K562 (cell line): Measurements from ENCODE around the gene INTS1. TPM values are rescaled to one million over a fixed set of nuclear protein-coding genes. Genes with fewer than 3 reads are reported as not detected.

ENCODE experiments used
- ATAC-seq: fragments of 200-7000 bp; cut with Tn5 transposase; 3 replicates; pipeline ENCODE4 v1.9.1; 2020; ENCODE audit warnings: moderate library complexity
- BruUV-seq: library from RNA; stranded (reverse); fragments of 400-500 nt; replicated peaks from 2 replicates; lab custom pipeline; 2021; lab: Mats Ljungman, UMichigan
- CTCF ChIA-PET: fragments of 300-600 bp; formaldehyde crosslinking; extraction: SDS; loops from one replicate; lab custom pipeline; 2021; ENCODE audit warnings: low intra/inter-chr PET ratio; lab: Yijun Ruan, JAX
- POLR2A ChIA-PET: fragments of 300-600, 350-650 bp; sonication (Branson Sonifier 250); formaldehyde crosslinking; extraction: SDS; loops from one replicate; lab custom pipeline; 2021; ENCODE audit warnings: antibody characterized with exemption, inconsistent platforms; lab: Yijun Ruan, JAX
- DNase-seq, 4 experiments: peaks; one replicate each; pipeline versions ENCODE4 v3.0.0 to v3.0.0-alpha.2; 2011 to 2018; ENCODE audit warnings: low spot score in 3 of 4, mixed read lengths in 3 of 4; ENCODE audit errors: extremely low read depth in 1 of 4
- FAIRE-seq: peaks from 2 replicates; lab custom pipeline; 2011; peaks lifted over from hg19 to GRCh38; lab: Jason Lieb, UNC
- H2AFZ ChIP-seq: 2 replicates; pipeline ENCODE4 v1.6.0; 2011; ENCODE audit warnings: low read depth, low read length, control low read depth, inconsistent platforms
- H3K27ac ChIP-seq: fragments of 200-600 bp; 3 replicates; pipeline ENCODE4 v1.8.0; 2011; ENCODE audit warnings: low read depth, mild to moderate bottlenecking, control low read depth, inconsistent platforms, low read length, moderate library complexity, mixed read lengths; ENCODE audit errors: extremely low read depth
- H3K27me3 ChIP-seq, 2 experiments: fragments of 300-600 bp in 1 of 2; 2 replicates in 1 of 2; 3 replicates in 1 of 2; pipeline versions ENCODE4 v1.6.0 to v1.8.0; 2011; ENCODE audit warnings: inconsistent platforms in 2 of 2, low read length in 2 of 2, mild to moderate bottlenecking in 1 of 2, mixed read lengths in 1 of 2, moderate library complexity in 1 of 2; ENCODE audit not compliant: control insufficient read depth in 2 of 2, insufficient read depth in 2 of 2
- H3K36me3 ChIP-seq: fragments of 300-600 bp; 3 replicates; pipeline ENCODE4 v1.8.0; 2011; ENCODE audit warnings: mild to moderate bottlenecking, low read length, inconsistent platforms; ENCODE audit not compliant: control insufficient read depth, insufficient read depth
- H3K4me1 ChIP-seq, 2 experiments: fragments of 200-600 bp in 1 of 2; replicated peaks in 1 of 2; 2 replicates in 1 of 2; 3 replicates in 1 of 2; pipeline versions ENCODE4 v1.5.1 to v1.8.0; 2011; ENCODE audit warnings: inconsistent platforms in 2 of 2, low read length in 2 of 2, mild to moderate bottlenecking in 1 of 2, mixed read lengths in 1 of 2, moderate library complexity in 1 of 2; ENCODE audit not compliant: control insufficient read depth in 2 of 2, insufficient read depth in 2 of 2
- H3K4me2 ChIP-seq: 2 replicates; pipeline ENCODE4 v1.6.1; 2011; ENCODE audit warnings: low read length, control low read depth, inconsistent platforms, mixed read lengths; ENCODE audit not compliant: insufficient read depth
- H3K4me3 ChIP-seq: fragments of 200-600 bp; sonication (generic), shearing (Covaris generic); 2 replicates; pipeline ENCODE4 v1.5.1; 2016; ENCODE audit warnings: control low read depth, inconsistent platforms
- H3K79me2 ChIP-seq: fragments of 200-600 bp; 3 replicates; pipeline ENCODE4 v1.8.0; 2011; ENCODE audit warnings: low read length, inconsistent platforms; ENCODE audit not compliant: control insufficient read depth, insufficient read depth
- H3K9ac ChIP-seq, 2 experiments: 2 replicates each; pipeline versions ENCODE4 v1.6.0 to v1.6.1; 2011; ENCODE audit warnings: low read depth in 2 of 2, low read length in 2 of 2, control low read depth in 1 of 2, inconsistent platforms in 1 of 2, mild to moderate bottlenecking in 1 of 2, mixed read lengths in 1 of 2; ENCODE audit not compliant: insufficient read depth in 1 of 2
- H3K9me1 ChIP-seq: one replicate; pipeline ENCODE4 v1.6.0; 2011; ENCODE audit warnings: inconsistent platforms, mild to moderate bottlenecking, low read length, moderate library complexity; ENCODE audit not compliant: control insufficient read depth, insufficient read depth
- H3K9me3 ChIP-seq: replicated peaks from 2 replicates; pipeline ENCODE4 v1.5.1; 2011; ENCODE audit warnings: low read depth, low read length, inconsistent platforms; ENCODE audit not compliant: control insufficient read depth, insufficient read depth
- H4K20me1 ChIP-seq: replicated peaks from 2 replicates; pipeline ENCODE4 v1.6.1; 2011; ENCODE audit warnings: low read length, inconsistent platforms, mixed read lengths; ENCODE audit not compliant: control insufficient read depth, insufficient read depth
- BRD4 ChIP-seq: fragments of 200-600 bp; sonication (generic); IDR thresholded peaks from 2 replicates; pipeline ENCODE4 v1.6.1; 2017; ENCODE audit warnings: inconsistent platforms
- CHCHD3 ChIP-seq: fragments of 250-450 bp; sonication (Bioruptor Pico); IDR thresholded peaks from 2 replicates; pipeline ENCODE4 v2.1.2; 2022; ENCODE audit warnings: mild to moderate bottlenecking
- CTCF ChIP-seq, 3 experiments: IDR thresholded peaks in 2 of 3; conservative IDR thresholded peaks in 1 of 3; 2 replicates each; pipeline ENCODE4 v1.5.1; 2011 to 2012; ENCODE audit warnings: low read length in 3 of 3, mild to moderate bottlenecking in 3 of 3, control low read depth in 2 of 3, improper control_type of control experiment in 1 of 3, inconsistent platforms in 1 of 3, low read depth in 1 of 3, mixed read lengths in 1 of 3, moderate library complexity in 1 of 3; ENCODE audit not compliant: insufficient read depth in 2 of 3
- HMG20B ChIP-seq: fragments of 250-450 bp; sonication (Bioruptor Pico); IDR thresholded peaks from 2 replicates; pipeline ENCODE4 v1.5.0; 2021; ENCODE audit warnings: mild to moderate bottlenecking
- NFIC ChIP-seq: fragments of 450-650 bp; IDR thresholded peaks from 2 replicates; pipeline ENCODE4 v1.6.1; 2017; ENCODE audit warnings: mild to moderate bottlenecking, inconsistent platforms
- PBX2 ChIP-seq, 2 experiments: IDR thresholded peaks in 1 of 2; conservative IDR thresholded peaks in 1 of 2; 2 replicates each; pipeline ENCODE4 v1.6.1; 2016; ENCODE audit warnings: low read depth in 2 of 2, mild to moderate bottlenecking in 1 of 2, missing compliant biosample characterization in 1 of 2, missing genetic modification characterization in 1 of 2, moderate library complexity in 1 of 2
- PRMT5 ChIP-seq: sonication (generic); formaldehyde crosslinking; IDR thresholded peaks from 2 replicates; pipeline ENCODE4 v1.5.0; 2020; ENCODE audit warnings: missing genetic modification reagents
- RBM34 ChIP-seq: fragments of 200-400 bp; formaldehyde crosslinking; IDR thresholded peaks from 2 replicates; pipeline ENCODE4 v1.6.1; 2018; ENCODE audit warnings: low read length, borderline replicate concordance; ENCODE audit not compliant: insufficient read depth
- SMAD4 ChIP-seq: fragments of 250-450 bp; sonication (Bioruptor Pico); conservative IDR thresholded peaks from 2 replicates; pipeline ENCODE4 v1.8.0; 2021; ENCODE audit warnings: inconsistent platforms, mild to moderate bottlenecking, moderate library complexity
- TAF15 ChIP-seq: fragments of 200-400 bp; formaldehyde crosslinking; IDR thresholded peaks from 2 replicates; pipeline ENCODE4 v1.6.1; 2017; ENCODE audit warnings: mild to moderate bottlenecking, low read depth, low read length, moderate library complexity
- TCF15 ChIP-seq: fragments of 250-450 bp; sonication (Bioruptor Pico); IDR thresholded peaks from 2 replicates; pipeline ENCODE4 v1.8.0; 2022; ENCODE audit warnings: moderate library complexity, mild to moderate bottlenecking, inconsistent platforms
- ZBTB33 ChIP-seq: sonication (generic); formaldehyde crosslinking; IDR thresholded peaks from 2 replicates; pipeline ENCODE4 v1.8.1; 2023; ENCODE audit warnings: mild to moderate bottlenecking, missing genetic modification reagents
- ZBTB7A ChIP-seq: IDR thresholded peaks from 2 replicates; pipeline ENCODE4 v1.6.1; 2011; ENCODE audit warnings: low read depth, mild to moderate bottlenecking, low read length, moderate library complexity, borderline replicate concordance; ENCODE audit not compliant: control insufficient read depth
- WGBS: fragments of 100-300 bp; shearing (Covaris generic); methylation state at CpG from one replicate; pipeline ENCODE4 v1.1.6; 2016; ENCODE audit warnings: low coverage, mixed read lengths; ENCODE audit not compliant: insufficient coverage; ENCODE audit errors: missing lambda C conversion rate; 5-methylcytosine and 5-hydroxymethylcytosine counted together
- in situ Hi-C: fragments of 300-500 bp; cut with MboI; formaldehyde crosslinking; loops from 4 replicates; pipeline ENCODE4 v1.15.0; 2018; ENCODE audit warnings: inconsistent platforms, mixed read lengths
- intact Hi-C: fragments of 100-400 bp; cut with micrococcal nuclease; formaldehyde crosslinking; loops from 2 replicates; pipeline ENCODE4 v1.14.2; 2022
- polyA plus RNA-seq, 8 experiments: library from polyadenylated mRNA; depleted of rRNA in 4 of 8; stranded (reverse) in 5 of 8; unstranded in 3 of 8; fragments of >200 nt; fragmentation: Nextera tagmentation in 2 of 8; fragmentation: Illumina TruSeq in 1 of 8; extraction: Ambion mirVana in 2 of 8; extraction: Trizol in 1 of 8; gene quantifications; 2 replicates each; pipeline versions ENCODE4 v1.2.1 to v1.2.3, GENCODE V29; 2011 to 2014; ENCODE audit warnings: inconsistent platforms in 1 of 8, missing spikeins in 1 of 8
- total RNA-seq, 7 experiments: library from RNA; depleted of rRNA in 6 of 7; stranded (reverse); fragments of >200 nt in 6 of 7; fragmentation: Illumina TruSeq in 2 of 7; extraction: Trizol in 2 of 7; gene quantifications; 2 replicates each; pipeline versions ENCODE4 v1.2.1 to v1.2.3, GENCODE V29; 2011 to 2021; ENCODE audit warnings: low replicate concordance in 1 of 7

Gene INTS1
- total and polyA plus RNA-seq, 9 of the 15 experiments (the other 6 are each of a cell fraction or from before 2014, with no cell fraction given), result 0.34 to 119 (median 18.5) TPM

- no peak overlapping the region for H2AFZ ChIP-seq
- in situ Hi-C loops (no loop called here), intact Hi-C loops (no loop called here)
- POLR2A ChIA-PET, result interaction anchor here (1.1 kb wide), 1 partner anchor 12 kb away, joined by 4 read pairs; no protein-coding TSS in a partner anchor
- no peak for FAIRE-seq
- CTCF ChIA-PET, result no interaction called here
- H3K4me2 ChIP-seq, result no peak overlapping the region
- H3K79me2 ChIP-seq, result no peaks in the 10 kb centered on the region
- no peak overlapping the region for H3K4me3 ChIP-seq
- H3K9ac ChIP-seq, result peak overlapping the region in 1 of 2 experiments; percentile 70; a peak in 2 of 4 replicates
- 72% methylated on average over 22 of the region's 40 CpGs for WGBS
- DNase-seq, result no peak
- no peaks in the 10 kb centered on the region for H4K20me1 ChIP-seq
- H3K9me3 ChIP-seq, result no peaks in the 10 kb centered on the region
- H3K27ac ChIP-seq, result no peak overlapping the region
- no peaks in the 10 kb centered on the region for H3K9me1 ChIP-seq
- peaks cover 0 to 17% of the 10 kb centered on the region in 2 experiments; a peak in 2 of 5 replicates for H3K27me3 ChIP-seq
- peaks cover 0 to 90% of the 10 kb centered on the region in 2 experiments; a peak in 3 of 5 replicates for H3K4me1 ChIP-seq
- no TSS peak for BruUV-seq
- peaks cover 19% of the 10 kb centered on the region; the same call in 2 of the 3 replicates for H3K36me3 ChIP-seq
- ATAC-seq, result peak; percentile 26; the same call in 1 of the 3 replicates
- TF ChIP-seq PRMT5 (CRISPR knock-in tag) (no peak), TCF15 (no peak), NFIC (0 out of 2 replicates have a peak, but pooled peaks have one; percentile 8), CTCF (IDR thresholded peaks at IDR 0.05 in 2 of 3, conservative IDR thresholded peaks at IDR 0.05 in 1 of 3; ENCODE audit: insufficient read depth in 2 of 3, low read depth in 1 of 3, low read length in 3 of 3) (peak in 1 of 3 experiments; percentile 41; a peak in 2 of 6 replicates), CHCHD3 (CRISPR knock-in tag) (no peak), PBX2 (CRISPR knock-in tag; IDR thresholded peaks at IDR 0.05; ENCODE audit: low read depth) (no peak), PBX2 (tag; conservative IDR thresholded peaks at IDR 0.05; ENCODE audit: low read depth) (no peak), HMG20B (CRISPR knock-in tag) (no peak), BRD4 (no peak), TAF15 (no peak), RBM34 (no peak), ZBTB7A (0 out of 2 replicates have a peak, but pooled peaks have one; percentile 23), SMAD4 (no peak), ZBTB33 (CRISPR knock-in tag) (peak; percentile 31; the same call in 1 of the 2 replicates)
Observed at GRCh38 chr7:1545417-1546246, 41.4 kb upstream of the INTS1 start.
